ENCODE results near the gene ZNF487.
"Not testable (repeated sequence)": the region's sequence is repeated elsewhere in the genome, so short reads cannot be mapped to it uniquely, and the experiment has no call there.

- TF ChIP-seq EZH2phosphoT487 (IDR thresholded peaks at IDR 0.05; ENCODE audit: borderline replicate concordance, low read length); CTCF (IDR thresholded peaks at IDR 0.05; ENCODE audit: low read depth, low read length, poor library complexity, severe bottlenecking): not testable (repeated sequence)
Measured at GRCh38 chr10:43393186-43393585, 43.7 kb upstream of the ZNF487 start.

All from DOHH2 (cell line).